Measurements from ENCODE around the gene SSNA1.

The SSNA1 gene

GRCh38 chr9:137168904-137169856 is 19.3 kb upstream of the SSNA1 start:
- FAIRE-seq, result no peak

- FAIRE-seq, result no peak
Measured at GRCh38 chr9:137169896-137170358, 18.5 kb upstream of the SSNA1 start, which contains the start of gene LRRC26. TSS of gene LRRC26 (minus strand) at chr9:137170051. CDS start at chr9:137169943, 108 bp downstream.

GRCh38 chr9:137170486-137171148 is 17.9 kb upstream of the SSNA1 start:
- no peak for FAIRE-seq

- FAIRE-seq, result no peak
Measured at GRCh38 chr9:137171149-137171900, 17.2 kb upstream of the SSNA1 start.

GRCh38 chr9:137172901-137173795 is 15.3 kb upstream of the SSNA1 start:
- no peak for FAIRE-seq

GRCh38 chr9:137173796-137174664 is 14.4 kb upstream of the SSNA1 start:
- no peak for FAIRE-seq

- no peak for FAIRE-seq
Measured at GRCh38 chr9:137174722-137175293, 13.7 kb upstream of the SSNA1 start.

- no peak for FAIRE-seq
Measured at GRCh38 chr9:137175345-137175961, 13.0 kb upstream of the SSNA1 start.

- no peak for FAIRE-seq
Measured at GRCh38 chr9:137176302-137177182, 11.9 kb upstream of the SSNA1 start.

GRCh38 chr9:137178201-137178938 is 10.1 kb upstream of the SSNA1 start:
- no peak for FAIRE-seq

- no peak for FAIRE-seq
Measured at GRCh38 chr9:137178939-137179630, 9.4 kb upstream of the SSNA1 start.

- no peak for FAIRE-seq
Measured at GRCh38 chr9:137179761-137180160, 8.7 kb upstream of the SSNA1 start.

- FAIRE-seq, result no peak
Measured at GRCh38 chr9:137180491-137180890, 8.0 kb upstream of the SSNA1 start.

GRCh38 chr9:137181680-137182079 is 6.8 kb upstream of the SSNA1 start:
- FAIRE-seq, result no peak

- no peak for FAIRE-seq
Measured at GRCh38 chr9:137182836-137183235, 5.6 kb upstream of the SSNA1 start.

- FAIRE-seq, result no peak
Measured at GRCh38 chr9:137183980-137184595, 4.4 kb upstream of the SSNA1 start.
